ENCODE data around the gene MRTFA.

DNA sequence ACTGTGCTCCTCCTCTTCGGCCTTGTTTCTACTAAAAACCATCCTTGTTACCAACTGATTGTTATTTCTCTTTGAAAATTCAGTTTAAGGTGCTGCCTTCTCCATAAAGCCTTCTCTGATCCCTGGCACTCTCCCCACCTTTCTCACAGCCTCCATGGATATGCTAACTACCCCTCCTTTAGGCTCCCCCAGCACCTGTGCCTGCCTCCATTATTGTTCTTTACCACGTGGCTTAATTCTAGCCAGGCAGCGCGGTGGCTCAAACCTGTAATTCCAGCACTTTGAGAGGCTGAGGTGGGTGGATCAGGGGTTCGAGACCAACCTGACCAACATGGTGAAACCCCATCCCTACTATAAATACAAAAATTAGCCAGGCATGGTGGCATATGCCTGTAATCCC is 96.3 kb downstream of the MRTFA start:
- TF ChIP-seq POLR2A (IDR thresholded peaks at IDR 0.05) = no peak
- TF ChIP-seq, protein P1, sequence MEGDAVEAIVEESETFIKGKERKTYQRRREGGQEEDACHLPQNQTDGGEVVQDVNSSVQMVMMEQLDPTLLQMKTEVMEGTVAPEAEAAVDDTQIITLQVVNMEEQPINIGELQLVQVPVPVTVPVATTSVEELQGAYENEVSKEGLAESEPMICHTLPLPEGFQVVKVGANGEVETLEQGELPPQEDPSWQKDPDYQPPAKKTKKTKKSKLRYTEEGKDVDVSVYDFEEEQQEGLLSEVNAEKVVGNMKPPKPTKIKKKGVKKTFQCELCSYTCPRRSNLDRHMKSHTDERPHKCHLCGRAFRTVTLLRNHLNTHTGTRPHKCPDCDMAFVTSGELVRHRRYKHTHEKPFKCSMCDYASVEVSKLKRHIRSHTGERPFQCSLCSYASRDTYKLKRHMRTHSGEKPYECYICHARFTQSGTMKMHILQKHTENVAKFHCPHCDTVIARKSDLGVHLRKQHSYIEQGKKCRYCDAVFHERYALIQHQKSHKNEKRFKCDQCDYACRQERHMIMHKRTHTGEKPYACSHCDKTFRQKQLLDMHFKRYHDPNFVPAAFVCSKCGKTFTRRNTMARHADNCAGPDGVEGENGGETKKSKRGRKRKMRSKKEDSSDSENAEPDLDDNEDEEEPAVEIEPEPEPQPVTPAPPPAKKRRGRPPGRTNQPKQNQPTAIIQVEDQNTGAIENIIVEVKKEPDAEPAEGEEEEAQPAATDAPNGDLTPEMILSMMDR (IDR thresholded peaks at IDR 0.05) = no peak

All from esophagus squamous epithelium (tissue), 4 donors.